Muscle of leg (tissue), 11 donors: ENCODE results near the gene CEP20. TPM values are rescaled to one million over a fixed set of nuclear protein-coding genes. Genes with fewer than 3 reads are reported as not detected.

Experiments
- DNase-seq: peaks from one replicate; pipeline ENCODE4 v3.0.0; 2013
- H3K27ac ChIP-seq: one replicate; pipeline ENCODE4 v1.5.1; 2013; ENCODE audit warnings: mild to moderate bottlenecking, low read length, control low read depth
- H3K27me3 ChIP-seq: one replicate; pipeline ENCODE4 v1.6.1; 2013; ENCODE audit warnings: low read length; ENCODE audit not compliant: control insufficient read depth, insufficient read depth
- H3K36me3 ChIP-seq: one replicate; pipeline ENCODE4 v1.6.1; 2013; ENCODE audit warnings: low read length; ENCODE audit not compliant: control insufficient read depth, insufficient read depth
- H3K4me1 ChIP-seq: one replicate; pipeline ENCODE4 v1.6.1; 2013; ENCODE audit warnings: low read length; ENCODE audit not compliant: control insufficient read depth, insufficient read depth
- H3K4me3 ChIP-seq: one replicate; pipeline ENCODE4 v1.5.1; 2013; ENCODE audit warnings: low read length, control low read depth
- H3K9me3 ChIP-seq: replicated peaks from 2 replicates; pipeline ENCODE4 v1.6.1; 2013; ENCODE audit warnings: low read depth, low read length; ENCODE audit not compliant: control insufficient read depth
- WGBS: methylation state at CpG from one replicate; pipeline ENCODE4 v1.1.5; 2013; ENCODE audit warnings: missing lambda C conversion rate; ENCODE audit not compliant: insufficient coverage; 5-methylcytosine and 5-hydroxymethylcytosine counted together
- polyA plus RNA-seq, 8 donors: library from polyadenylated mRNA; unstranded; fragments of 120-200 nt; gene quantifications; one replicate each; pipeline versions ENCODE4 v1.2.1 to v1.2.3, GENCODE V29; 2013; ENCODE audit warnings: inconsistent platforms in 1 of 8, low replicate concordance in 1 of 8; ENCODE audit not compliant: insufficient read length in 8 of 8, insufficient read depth in 1 of 8
- total RNA-seq: library from RNA; stranded (reverse); fragments of 120-200 nt; gene quantifications from one replicate; pipeline ENCODE4 v1.2.4, GENCODE V29; 2013

The CEP20 gene
- total and polyA plus RNA-seq, 9 donors, result 19.3 to 27.2 (median 21.9) TPM

GRCh38 chr16:15900357-15900756 lies 12.0 kb upstream of the CEP20 start:
- no peak overlapping the region for H3K27ac ChIP-seq
- no peak for DNase-seq
- no peak overlapping the region for H3K4me3 ChIP-seq
- H3K27me3 ChIP-seq, result no peaks in the 10 kb centered on the region
- H3K36me3 ChIP-seq, result no peaks in the 10 kb centered on the region
- no peaks in the 10 kb centered on the region for H3K9me3 ChIP-seq
- no CpG with 5 or more reads among the region's 3 CpGs for WGBS
- no peaks in the 10 kb centered on the region for H3K4me1 ChIP-seq

GRCh38 chr16:15899538-15900100 lies 11.2 kb upstream of the CEP20 start:
- Histone ChIP-seq H3K9me3 (no peaks in the 10 kb centered on the region), H3K36me3 (no peaks in the 10 kb centered on the region), H3K27ac (no peak overlapping the region), H3K4me3 (no peak overlapping the region), H3K27me3 (no peaks in the 10 kb centered on the region), H3K4me1 (no peaks in the 10 kb centered on the region)
- no peak for DNase-seq
- 53% methylated on average over 5 of the region's 9 CpGs for WGBS

GRCh38 chr16:15898654-15899053 lies 10.3 kb upstream of the CEP20 start:
- H3K4me3 ChIP-seq, result no peak overlapping the region
- WGBS, result 80% methylated on average over 1 of the region's 6 CpGs
- H3K36me3 ChIP-seq, result no peaks in the 10 kb centered on the region
- H3K9me3 ChIP-seq, result no peaks in the 10 kb centered on the region
- no peak overlapping the region for H3K27ac ChIP-seq
- DNase-seq, result no peak
- H3K27me3 ChIP-seq, result no peaks in the 10 kb centered on the region
- no peaks in the 10 kb centered on the region for H3K4me1 ChIP-seq

- Histone ChIP-seq H3K27me3 (no peaks in the 10 kb centered on the region), H3K36me3 (no peaks in the 10 kb centered on the region), H3K9me3 (no peaks in the 10 kb centered on the region), H3K4me3 (no peak overlapping the region), H3K27ac (no peak overlapping the region), H3K4me1 (no peaks in the 10 kb centered on the region)
- DNase-seq, result peak; percentile 20
- 43% methylated on average over 5 of the region's 5 CpGs for WGBS
Measured at GRCh38 chr16:15897834-15898254, 9.4 kb upstream of the CEP20 start.

- H3K4me1 ChIP-seq, result no peaks in the 10 kb centered on the region
- no peak overlapping the region for H3K4me3 ChIP-seq
- no peak for DNase-seq
- WGBS, result 80% methylated on average over 1 of the region's 8 CpGs
- no peaks in the 10 kb centered on the region for H3K9me3 ChIP-seq
- H3K27me3 ChIP-seq, result no peaks in the 10 kb centered on the region
- no peaks in the 10 kb centered on the region for H3K36me3 ChIP-seq
- no peak overlapping the region for H3K27ac ChIP-seq
Measured at GRCh38 chr16:15897121-15897780, 8.8 kb upstream of the CEP20 start.

GRCh38 chr16:15894571-15895374 lies 6.4 kb upstream of the CEP20 start:
- H3K4me3 ChIP-seq, result no peak overlapping the region
- 84% methylated on average over 5 of the region's 7 CpGs for WGBS
- H3K9me3 ChIP-seq, result no peaks in the 10 kb centered on the region
- H3K4me1 ChIP-seq, result no peaks in the 10 kb centered on the region
- DNase-seq, result no peak
- no peaks in the 10 kb centered on the region for H3K36me3 ChIP-seq
- H3K27ac ChIP-seq, result no peak overlapping the region
- no peaks in the 10 kb centered on the region for H3K27me3 ChIP-seq

GRCh38 chr16:15891508-15891907 lies 3.1 kb upstream of the CEP20 start:
- Histone ChIP-seq H3K27ac (no peak overlapping the region), H3K9me3 (no peaks in the 10 kb centered on the region), H3K4me3 (no peak overlapping the region), H3K27me3 (no peaks in the 10 kb centered on the region), H3K4me1 (peaks cover 15% of the 10 kb centered on the region), H3K36me3 (no peaks in the 10 kb centered on the region)
- DNase-seq, result no peak
- 36% methylated on average over 1 of the region's 3 CpGs for WGBS

- H3K36me3 ChIP-seq, result peaks cover 7% of the 10 kb centered on the region
- no peaks in the 10 kb centered on the region for H3K27me3 ChIP-seq
- no peaks in the 10 kb centered on the region for H3K9me3 ChIP-seq
- H3K27ac ChIP-seq, result no peak overlapping the region
- 80% methylated on average over 2 of the region's 4 CpGs for WGBS
- DNase-seq, result no peak
- peak overlapping the region; percentile 89 for H3K4me3 ChIP-seq
- peaks cover 15% of the 10 kb centered on the region for H3K4me1 ChIP-seq
Measured at GRCh38 chr16:15887283-15887682, 1.1 kb downstream of the CEP20 start.

- no peak for DNase-seq
- no peaks in the 10 kb centered on the region for H3K27me3 ChIP-seq
- no CpG with 5 or more reads among the region's 1 CpG for WGBS
- H3K4me3 ChIP-seq, result no peak overlapping the region
- peaks cover 15% of the 10 kb centered on the region for H3K4me1 ChIP-seq
- H3K36me3 ChIP-seq, result peaks cover 13% of the 10 kb centered on the region
- no peaks in the 10 kb centered on the region for H3K9me3 ChIP-seq
- H3K27ac ChIP-seq, result no peak overlapping the region
Measured at GRCh38 chr16:15886078-15886477, 2.3 kb downstream of the CEP20 start.

- no peak for DNase-seq
- no peaks in the 10 kb centered on the region for H3K9me3 ChIP-seq
- WGBS, result 95% methylated on average over 4 of the region's 5 CpGs
- H3K27ac ChIP-seq, result no peak overlapping the region
- no peaks in the 10 kb centered on the region for H3K27me3 ChIP-seq
- peaks cover 15% of the 10 kb centered on the region for H3K4me1 ChIP-seq
- peaks cover 15% of the 10 kb centered on the region for H3K36me3 ChIP-seq
- no peak overlapping the region for H3K4me3 ChIP-seq
Measured at GRCh38 chr16:15885560-15886001, 2.8 kb downstream of the CEP20 start.
